ENCODE measurements around the gene RPS6KB2. TPM values are rescaled to one million over a fixed set of nuclear protein-coding genes. Genes with fewer than 3 reads are reported as not detected.
"Not testable (repeated sequence)": the region's sequence is repeated elsewhere in the genome, so short reads cannot be mapped to it uniquely, and the experiment has no call there.

Gene RPS6KB2
- total RNA-seq, 1 experiment from 2014 or later: 170 TPM

GRCh38 chr11:67470337-67471002 lies 42.2 kb downstream of the RPS6KB2 start:
- intact Hi-C loops (cut with micrococcal nuclease): no loop called here
- POLR2A ChIA-PET (ENCODE audit: unreplicated experiment): no interaction called here
- H3K4me2 ChIP-seq (ENCODE audit: low read length): no peak overlapping the region
- TF ChIP-seq EZH2 (IDR thresholded peaks at IDR 0.05; ENCODE audit: low read length, unreplicated experiment): no peak
- no peak for TF ChIP-seq EZH2phosphoT487 (IDR thresholded peaks at IDR 0.05; ENCODE audit: borderline replicate concordance, low read length)
- TF ChIP-seq, protein P1, sequence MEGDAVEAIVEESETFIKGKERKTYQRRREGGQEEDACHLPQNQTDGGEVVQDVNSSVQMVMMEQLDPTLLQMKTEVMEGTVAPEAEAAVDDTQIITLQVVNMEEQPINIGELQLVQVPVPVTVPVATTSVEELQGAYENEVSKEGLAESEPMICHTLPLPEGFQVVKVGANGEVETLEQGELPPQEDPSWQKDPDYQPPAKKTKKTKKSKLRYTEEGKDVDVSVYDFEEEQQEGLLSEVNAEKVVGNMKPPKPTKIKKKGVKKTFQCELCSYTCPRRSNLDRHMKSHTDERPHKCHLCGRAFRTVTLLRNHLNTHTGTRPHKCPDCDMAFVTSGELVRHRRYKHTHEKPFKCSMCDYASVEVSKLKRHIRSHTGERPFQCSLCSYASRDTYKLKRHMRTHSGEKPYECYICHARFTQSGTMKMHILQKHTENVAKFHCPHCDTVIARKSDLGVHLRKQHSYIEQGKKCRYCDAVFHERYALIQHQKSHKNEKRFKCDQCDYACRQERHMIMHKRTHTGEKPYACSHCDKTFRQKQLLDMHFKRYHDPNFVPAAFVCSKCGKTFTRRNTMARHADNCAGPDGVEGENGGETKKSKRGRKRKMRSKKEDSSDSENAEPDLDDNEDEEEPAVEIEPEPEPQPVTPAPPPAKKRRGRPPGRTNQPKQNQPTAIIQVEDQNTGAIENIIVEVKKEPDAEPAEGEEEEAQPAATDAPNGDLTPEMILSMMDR (conservative IDR thresholded peaks at IDR 0.05; ENCODE audit: low read depth, low read length): no peak
- H2AFZ ChIP-seq (ENCODE audit: low read length): no peak overlapping the region
- H4K20me1 ChIP-seq (ENCODE audit: low read length): no peaks in the 10 kb centered on the region
- no peaks in the 10 kb centered on the region for H3K36me3 ChIP-seq (ENCODE audit: low read depth, low read length)
- peaks cover 20% of the 10 kb centered on the region for H3K4me1 ChIP-seq (ENCODE audit: insufficient read depth, low read length)
- no peak overlapping the region for H3K9ac ChIP-seq (ENCODE audit: low read length)
- BruUV-seq (replicated peaks): no TSS peak
- H3K79me2 ChIP-seq (ENCODE audit: low read length): peaks cover 24% of the 10 kb centered on the region
- H3K9me2 ChIP-seq (replicated peaks; ENCODE audit: low read length): no peaks in the 10 kb centered on the region
- ATAC-seq (no peak), DNase-seq (no peak)
- CTCF ChIA-PET: no interaction called here
- no peaks in the 10 kb centered on the region for H3K27me3 ChIP-seq (ENCODE audit: low read length)
- no peak overlapping the region for H3K4me3 ChIP-seq (ENCODE audit: low read length)
- peaks cover 4% of the 10 kb centered on the region for H3F3A ChIP-seq (ENCODE audit: low read length, unreplicated experiment)
- no peaks in the 10 kb centered on the region for H3K9me3 ChIP-seq (ENCODE audit: low read length)
- no peak overlapping the region for H3K27ac ChIP-seq (ENCODE audit: low read length)

- Histone ChIP-seq H3K4me3 (ENCODE audit: low read length) (no peak overlapping the region), H3K27ac (ENCODE audit: low read length) (no peak overlapping the region), H3K79me2 (ENCODE audit: low read length) (peaks cover 8% of the 10 kb centered on the region), H3F3A (ENCODE audit: low read length, unreplicated experiment) (no peaks in the 10 kb centered on the region), H4K20me1 (ENCODE audit: low read length) (no peaks in the 10 kb centered on the region), H3K4me1 (ENCODE audit: insufficient read depth, low read length) (peaks cover 9% of the 10 kb centered on the region), H3K9me2 (replicated peaks; ENCODE audit: low read length) (no peaks in the 10 kb centered on the region), H3K9ac (ENCODE audit: low read length) (no peak overlapping the region), H2AFZ (ENCODE audit: low read length) (no peak overlapping the region), H3K27me3 (ENCODE audit: low read length) (no peaks in the 10 kb centered on the region), H3K4me2 (ENCODE audit: low read length) (no peak overlapping the region), H3K36me3 (ENCODE audit: low read depth, low read length) (no peaks in the 10 kb centered on the region), H3K9me3 (ENCODE audit: low read length) (no peaks in the 10 kb centered on the region)
- CTCF ChIA-PET: no interaction called here
- intact Hi-C loops (cut with micrococcal nuclease): no loop called here
- ATAC-seq: no peak
- no TSS peak for BruUV-seq (replicated peaks)
- DNase-seq: no peak
- TF ChIP-seq EZH2 (IDR thresholded peaks at IDR 0.05; ENCODE audit: low read length, unreplicated experiment) (no peak), EZH2phosphoT487 (IDR thresholded peaks at IDR 0.05; ENCODE audit: borderline replicate concordance, low read length) (no peak)
- TF ChIP-seq, protein P1 (conservative IDR thresholded peaks at IDR 0.05; ENCODE audit: low read depth, low read length): no peak
- POLR2A ChIA-PET (ENCODE audit: unreplicated experiment): no interaction called here
These were observed 44.6 kb downstream of the RPS6KB2 start for GRCh38 chr11:67472882-67473281.

- H3K27me3 ChIP-seq (ENCODE audit: low read length); H3K9me3 ChIP-seq (ENCODE audit: low read length); CTCF ChIA-PET; H3F3A ChIP-seq (ENCODE audit: low read length, unreplicated experiment); BruUV-seq (replicated peaks); H3K36me3 ChIP-seq (ENCODE audit: low read depth, low read length); H4K20me1 ChIP-seq (ENCODE audit: low read length); H3K4me1 ChIP-seq (ENCODE audit: insufficient read depth, low read length); ATAC-seq; H3K9ac ChIP-seq (ENCODE audit: low read length); DNase-seq; H3K9me2 ChIP-seq (replicated peaks; ENCODE audit: low read length); intact Hi-C loops (cut with micrococcal nuclease); H3K4me3 ChIP-seq (ENCODE audit: low read length); H3K79me2 ChIP-seq (ENCODE audit: low read length); H3K4me2 ChIP-seq (ENCODE audit: low read length); POLR2A ChIA-PET (ENCODE audit: unreplicated experiment); H2AFZ ChIP-seq (ENCODE audit: low read length); H3K27ac ChIP-seq (ENCODE audit: low read length): not testable (repeated sequence)
These were observed 48.4 kb downstream of the RPS6KB2 start for GRCh38 chr11:67476692-67477091.

- H3K4me3 ChIP-seq (ENCODE audit: low read length); H3K9me2 ChIP-seq (replicated peaks; ENCODE audit: low read length); H2AFZ ChIP-seq (ENCODE audit: low read length); POLR2A ChIA-PET (ENCODE audit: unreplicated experiment); intact Hi-C loops (cut with micrococcal nuclease); CTCF ChIA-PET; H3K4me2 ChIP-seq (ENCODE audit: low read length); H3F3A ChIP-seq (ENCODE audit: low read length, unreplicated experiment); BruUV-seq (replicated peaks); H3K27me3 ChIP-seq (ENCODE audit: low read length); ATAC-seq; DNase-seq; H3K79me2 ChIP-seq (ENCODE audit: low read length); H3K9ac ChIP-seq (ENCODE audit: low read length); H3K36me3 ChIP-seq (ENCODE audit: low read depth, low read length); H4K20me1 ChIP-seq (ENCODE audit: low read length); H3K27ac ChIP-seq (ENCODE audit: low read length); H3K9me3 ChIP-seq (ENCODE audit: low read length); H3K4me1 ChIP-seq (ENCODE audit: insufficient read depth, low read length): not testable (repeated sequence)
These were observed 49.2 kb downstream of the RPS6KB2 start for GRCh38 chr11:67477344-67478050.

All from PC-3 (cell line).